HG03520 (cell line): ENCODE measurements around the gene FOXB1.

Source experiments
- ATAC-seq: cut with Tn5 transposase; IDR thresholded peaks from one replicate; pipeline ENCODE4 v1.9.1; 2021; ENCODE audit warnings: mild to moderate bottlenecking, moderate library complexity; ENCODE audit not compliant: unreplicated experiment

FOXB1 gene

DNA sequence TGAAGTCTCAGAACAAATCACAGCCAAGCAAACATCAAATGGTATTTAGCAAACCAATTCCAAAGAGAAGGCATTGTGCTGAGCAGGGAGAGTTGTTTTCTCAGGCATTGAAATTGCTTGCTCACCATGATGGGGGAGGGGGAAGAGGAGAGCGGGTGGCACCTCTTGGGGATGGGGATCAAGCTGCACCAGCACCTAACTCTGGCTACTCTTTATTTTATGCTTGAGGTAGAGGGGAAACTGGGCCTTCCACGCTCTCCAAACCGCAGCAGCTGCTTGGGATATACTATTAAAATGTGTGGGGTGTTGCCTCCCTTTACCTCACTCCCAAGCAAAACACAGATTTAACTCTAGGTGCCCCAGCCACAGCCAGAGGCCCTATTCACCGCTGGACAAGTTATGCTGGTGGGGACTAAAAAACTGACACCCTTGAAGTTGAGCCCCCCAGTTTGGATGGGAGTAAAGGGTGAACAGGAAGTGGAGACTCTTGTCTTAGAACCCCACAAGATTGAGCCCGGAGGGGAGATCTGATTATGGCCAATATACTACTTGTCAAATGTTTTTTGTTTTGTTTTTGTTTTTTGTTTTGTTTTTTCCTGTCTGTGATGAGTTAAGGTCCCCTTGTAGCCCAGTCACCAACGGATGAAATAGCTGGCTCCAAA lies 5.0 kb upstream of the FOXB1 start:
- ATAC-seq, result no peak

DNA sequence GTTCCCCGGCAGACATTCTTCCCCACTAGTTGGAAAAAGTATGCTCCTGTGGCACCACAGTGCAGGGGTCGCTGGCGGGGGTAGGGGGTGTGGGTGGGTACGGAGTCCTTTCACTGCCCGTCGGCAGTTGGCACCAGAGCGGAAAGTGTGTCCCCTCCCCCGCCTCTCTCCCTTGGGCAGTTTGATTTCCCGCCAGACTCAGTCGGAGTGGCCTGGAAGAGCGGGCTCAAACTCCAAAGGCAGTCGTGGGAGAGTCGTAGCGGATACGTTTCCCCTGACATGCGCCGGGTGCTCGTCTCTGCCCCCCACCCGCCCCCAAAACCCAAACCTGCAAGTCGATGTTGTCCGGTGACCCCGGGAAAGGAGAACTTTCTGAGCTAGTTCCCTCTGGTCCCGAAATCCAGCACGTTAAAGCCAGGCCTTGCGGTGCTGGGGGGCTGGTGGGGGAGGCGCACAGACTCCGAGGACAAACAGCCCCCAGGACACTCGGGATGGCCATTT lies 4.4 kb upstream of the FOXB1 start:
- no peak for ATAC-seq

DNA sequence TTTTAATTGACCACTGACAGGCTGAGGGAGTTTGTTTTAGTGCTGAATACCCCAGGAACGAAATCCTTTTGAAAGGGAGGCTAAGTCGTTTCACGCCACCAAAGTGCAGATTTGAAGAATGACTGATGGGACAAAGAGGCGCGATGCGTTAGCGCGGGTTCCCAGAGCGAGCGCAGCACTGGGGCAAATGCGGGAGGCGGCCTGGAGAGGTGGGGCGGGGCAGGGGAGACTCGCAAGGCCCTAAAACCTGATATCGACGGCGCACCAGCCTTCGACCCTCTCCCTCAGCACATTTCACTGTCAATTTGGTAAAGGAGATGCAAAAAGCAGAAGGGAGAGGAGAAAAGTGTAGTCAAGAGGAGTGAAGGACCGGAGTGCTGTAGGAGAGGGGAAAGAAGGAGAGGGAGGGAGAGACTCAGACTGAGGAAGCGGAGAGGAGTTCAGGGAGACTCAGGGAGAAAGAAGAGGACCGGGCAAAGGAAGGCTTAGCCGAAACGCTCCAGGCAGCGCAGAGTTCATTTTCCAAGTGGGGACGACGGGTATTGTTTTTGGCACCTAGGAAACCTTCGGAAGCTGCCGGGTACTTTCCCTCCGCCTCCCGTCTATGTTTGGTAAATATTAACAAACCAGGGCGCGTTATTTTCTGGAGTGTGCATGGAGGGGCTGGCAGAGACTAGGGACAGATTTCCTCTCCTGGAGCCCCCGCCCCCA lies 3.8 kb upstream of the FOXB1 start:
- ATAC-seq, result no peak

DNA sequence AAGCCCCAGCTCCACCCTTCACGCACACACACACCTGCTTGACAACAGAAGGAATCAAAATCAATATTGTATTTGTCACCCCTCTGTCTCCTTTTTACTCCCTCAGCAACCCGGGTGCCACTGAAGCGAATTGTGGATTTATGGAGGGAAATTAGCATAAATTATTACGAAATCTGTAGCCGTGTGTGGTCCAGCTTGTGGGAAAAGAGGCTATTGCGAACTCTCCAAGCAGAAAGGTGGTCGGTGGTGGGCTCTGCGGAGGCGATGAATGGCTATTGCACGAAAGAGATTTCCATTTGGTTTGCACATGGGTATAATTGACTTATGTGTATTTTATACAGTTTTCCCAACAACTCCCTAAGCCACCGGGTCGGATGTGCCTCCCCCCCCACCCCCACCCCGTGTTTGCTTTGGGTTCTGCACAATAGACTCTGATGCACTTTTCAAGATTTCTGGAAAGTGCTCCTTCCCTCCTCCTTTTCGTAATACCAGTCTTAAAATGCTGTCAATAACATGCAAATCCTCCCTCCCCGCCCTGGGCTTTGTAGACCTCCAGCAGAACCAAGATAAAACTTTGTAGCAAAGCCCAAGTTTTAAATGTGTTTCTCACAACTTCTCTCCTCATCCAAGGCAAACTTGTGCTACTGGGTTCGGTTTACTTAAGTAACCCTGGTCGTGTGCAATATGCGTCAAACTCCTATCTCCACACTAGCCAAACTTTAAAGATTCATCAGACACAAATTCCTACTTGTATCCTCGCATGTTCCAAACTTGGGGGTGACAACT lies 3.1 kb upstream of the FOXB1 start:
- ATAC-seq, result no peak

DNA sequence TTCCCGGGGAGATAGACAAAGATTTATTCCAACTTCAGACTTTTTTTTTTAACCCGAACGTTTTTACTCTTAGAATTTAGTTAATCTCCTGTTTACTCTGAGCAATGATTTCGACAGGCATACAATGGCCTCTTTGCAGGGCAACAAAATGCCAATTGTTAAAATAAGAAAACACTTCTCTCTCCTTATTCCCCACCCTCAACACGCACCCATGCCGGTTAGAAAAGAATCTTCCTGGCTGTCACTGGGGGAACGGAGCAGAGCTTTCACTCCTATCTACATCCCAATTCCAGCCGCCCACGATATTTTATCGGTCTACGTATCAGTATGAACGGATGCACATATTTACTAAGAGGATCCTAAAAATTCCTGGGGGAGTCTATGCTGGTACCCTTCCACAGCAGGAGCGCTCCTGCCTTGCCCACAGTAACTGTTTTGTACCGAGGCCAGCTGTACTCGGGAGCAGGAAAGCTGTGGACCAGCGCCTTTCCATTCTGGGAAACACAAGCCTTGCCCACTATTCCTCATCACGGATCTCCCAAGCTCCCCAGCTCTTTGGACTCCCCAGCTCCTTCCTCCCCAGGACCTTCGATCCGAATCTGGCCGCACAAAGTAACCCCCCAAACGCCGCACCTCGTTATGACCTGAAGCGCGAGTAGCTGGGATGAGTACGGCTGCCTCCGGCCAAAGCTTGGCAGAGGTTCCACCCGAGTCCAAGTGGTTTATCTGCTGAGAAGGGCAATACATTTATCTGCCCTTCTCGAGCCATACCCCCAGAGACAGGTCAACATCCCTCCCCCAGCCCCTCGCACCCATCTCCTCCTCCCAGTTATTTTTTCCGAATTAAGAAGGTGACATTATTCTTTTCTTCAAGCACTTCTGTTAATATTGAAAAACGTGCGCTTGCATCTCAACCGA lies 2.2 kb upstream of the FOXB1 start:
- ATAC-seq, result no peak

DNA sequence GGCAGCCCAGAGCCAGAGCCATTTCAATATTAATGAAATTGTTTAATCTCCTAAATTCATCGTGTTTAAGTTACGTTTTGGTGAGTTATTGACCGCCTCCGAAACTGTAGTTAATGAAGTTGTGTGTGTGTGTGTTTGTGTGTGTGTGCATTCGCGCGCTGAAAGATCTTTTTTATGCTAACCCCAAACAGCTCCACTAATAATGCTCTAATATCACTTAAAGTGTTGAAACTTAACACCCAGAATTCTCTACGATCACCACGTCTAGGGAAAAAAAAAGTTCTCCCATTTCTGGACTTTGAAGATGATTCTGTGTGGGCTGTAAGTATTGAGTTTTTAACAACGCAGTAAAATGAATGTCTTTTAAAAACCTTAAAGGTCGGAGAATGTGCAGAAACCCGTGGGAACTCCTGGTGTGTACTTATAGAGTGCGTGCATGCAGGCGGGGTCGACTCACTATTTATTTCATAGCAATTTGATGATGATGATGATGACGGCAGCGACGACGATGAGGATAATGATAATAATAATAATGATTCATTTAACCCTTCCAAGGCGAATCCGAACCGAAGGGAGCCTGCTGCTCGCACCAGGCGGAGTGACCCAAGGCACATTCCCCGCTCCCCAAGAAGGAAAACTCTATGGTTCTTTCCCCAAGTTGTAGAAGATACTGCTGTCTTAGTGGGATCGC lies 1.4 kb upstream of the FOXB1 start:
- no peak for ATAC-seq

DNA sequence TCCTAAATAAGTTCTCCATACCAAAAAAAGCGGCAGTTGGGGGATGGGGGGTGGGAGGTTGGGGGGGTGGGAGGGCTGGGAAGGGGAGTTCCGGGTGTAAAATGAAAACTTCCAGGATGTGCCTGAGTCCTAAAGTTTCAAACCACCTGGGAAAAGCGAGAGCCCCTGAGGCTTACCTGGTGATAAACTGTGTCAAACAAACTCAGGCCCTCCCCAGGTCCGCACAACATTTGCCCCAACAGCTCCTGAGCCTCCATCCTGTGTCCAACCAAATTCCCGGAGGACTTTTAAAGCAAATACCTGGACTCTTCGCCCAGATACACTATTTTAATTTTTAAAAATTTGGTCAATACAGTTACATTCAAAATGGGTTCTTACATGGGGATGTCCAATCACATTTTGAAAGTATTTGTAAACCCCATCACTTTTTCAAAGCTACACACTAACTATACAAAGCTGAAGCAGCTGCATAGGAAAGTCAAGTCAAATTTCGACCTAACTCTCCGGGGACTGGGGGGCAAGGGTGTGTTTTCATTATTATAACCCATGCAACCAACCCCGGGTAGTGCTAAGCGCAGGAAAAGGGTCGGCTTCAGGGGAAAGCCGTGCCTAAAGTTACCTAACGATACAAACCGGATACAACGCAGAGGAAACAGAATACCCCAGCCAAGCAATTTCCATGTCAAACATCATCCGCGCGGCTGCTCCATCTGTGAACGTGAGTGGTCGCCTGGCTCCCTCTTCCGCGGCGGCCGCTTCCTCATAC lies 685 bp upstream of the FOXB1 start:
- no peak for ATAC-seq

DNA sequence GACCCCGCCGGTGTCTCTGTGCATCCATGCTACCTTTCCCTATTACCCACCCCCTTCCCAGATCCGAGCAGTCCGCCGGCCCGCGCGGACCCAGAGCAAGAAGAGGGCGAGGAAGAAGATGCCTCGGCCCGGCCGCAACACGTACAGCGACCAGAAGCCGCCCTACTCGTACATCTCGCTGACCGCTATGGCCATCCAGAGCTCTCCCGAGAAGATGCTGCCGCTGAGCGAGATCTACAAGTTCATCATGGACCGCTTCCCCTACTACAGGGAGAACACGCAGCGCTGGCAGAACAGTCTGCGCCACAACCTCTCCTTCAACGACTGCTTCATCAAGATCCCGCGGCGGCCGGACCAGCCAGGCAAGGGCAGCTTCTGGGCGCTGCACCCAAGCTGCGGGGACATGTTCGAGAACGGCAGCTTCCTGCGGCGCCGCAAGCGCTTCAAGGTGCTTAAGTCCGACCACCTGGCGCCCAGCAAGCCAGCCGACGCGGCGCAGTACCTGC lies 788 bp downstream of the FOXB1 start:
- no peak for ATAC-seq

DNA sequence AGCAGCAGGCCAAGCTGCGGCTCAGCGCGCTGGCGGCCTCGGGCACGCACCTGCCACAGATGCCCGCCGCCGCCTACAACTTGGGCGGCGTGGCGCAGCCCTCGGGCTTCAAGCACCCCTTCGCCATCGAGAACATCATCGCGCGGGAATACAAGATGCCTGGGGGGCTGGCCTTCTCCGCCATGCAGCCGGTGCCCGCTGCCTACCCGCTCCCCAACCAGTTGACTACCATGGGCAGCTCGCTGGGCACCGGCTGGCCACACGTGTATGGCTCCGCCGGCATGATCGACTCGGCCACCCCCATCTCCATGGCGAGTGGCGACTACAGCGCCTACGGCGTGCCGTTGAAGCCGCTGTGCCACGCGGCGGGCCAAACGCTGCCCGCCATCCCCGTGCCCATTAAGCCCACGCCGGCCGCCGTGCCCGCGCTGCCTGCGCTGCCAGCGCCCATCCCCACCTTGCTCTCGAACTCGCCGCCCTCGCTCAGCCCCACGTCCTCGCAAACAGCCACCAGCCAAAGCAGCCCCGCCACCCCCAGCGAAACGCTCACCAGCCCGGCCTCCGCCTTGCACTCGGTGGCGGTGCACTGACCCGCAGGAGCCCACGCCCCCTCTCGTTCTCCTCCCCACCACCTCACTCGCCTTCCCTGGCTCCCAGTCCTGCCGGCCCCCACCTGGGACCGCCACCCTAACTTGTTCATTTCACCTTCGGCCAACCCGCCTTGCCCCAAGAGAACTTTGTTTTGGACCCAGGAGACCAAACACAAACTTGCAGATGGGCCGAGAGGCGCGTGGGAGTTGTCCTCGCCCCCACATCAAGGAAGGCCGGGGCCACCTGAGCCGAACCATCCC lies 1.5 kb downstream of the FOXB1 start:
- no peak for ATAC-seq

DNA sequence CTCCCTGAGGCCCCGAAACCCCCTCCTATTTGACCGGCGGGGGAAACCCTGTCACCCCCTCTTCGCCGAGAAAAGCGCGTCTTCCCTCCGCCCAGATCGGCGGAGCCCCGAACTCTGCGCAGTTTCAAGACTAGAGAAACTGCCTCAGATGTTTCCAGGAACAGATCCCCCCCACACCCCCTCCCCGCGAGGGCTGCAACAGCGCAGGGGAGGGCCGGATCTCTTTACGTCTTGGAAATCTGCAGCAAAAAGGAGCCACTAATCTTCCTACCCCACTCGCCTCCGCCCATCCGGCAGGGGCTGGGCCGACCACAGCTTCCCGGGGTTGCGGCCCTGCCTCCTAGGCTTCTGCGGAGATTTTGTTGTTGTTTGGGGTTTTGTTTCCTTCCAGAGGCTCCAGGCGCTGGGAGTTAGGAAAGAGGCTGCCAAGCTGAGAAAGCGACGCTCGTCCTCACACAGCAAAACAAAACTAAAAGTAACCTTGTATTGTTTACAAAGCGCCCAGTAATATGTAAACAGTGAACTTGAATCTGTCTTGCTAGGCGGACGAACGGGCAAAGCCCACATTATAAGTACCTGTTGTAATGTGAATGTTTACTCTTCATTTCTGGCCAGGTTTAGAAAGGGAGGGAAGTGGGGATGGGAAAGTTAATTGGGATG lies 2.2 kb downstream of the FOXB1 start:
- ATAC-seq, result peak; percentile 69

DNA sequence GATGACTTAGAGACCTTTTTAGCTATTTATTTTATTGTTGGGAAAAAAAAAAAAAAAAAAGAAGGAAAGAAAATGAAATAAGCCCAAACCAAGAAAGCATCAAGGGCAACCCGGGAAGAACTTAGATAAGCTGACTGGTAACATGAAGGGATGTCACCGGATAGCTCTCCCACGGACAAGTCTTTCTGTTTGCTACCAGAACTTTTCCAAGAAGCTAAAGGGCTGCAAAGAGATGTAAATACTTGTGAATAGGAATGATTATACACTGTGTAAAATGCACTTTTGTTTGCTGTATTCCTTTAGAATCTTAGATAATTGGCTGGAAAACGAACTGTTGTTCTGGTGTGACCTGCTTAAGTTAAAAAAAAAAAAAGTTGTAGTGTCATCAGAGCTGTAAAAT lies 2.8 kb downstream of the FOXB1 start:
- no peak for ATAC-seq

DNA sequence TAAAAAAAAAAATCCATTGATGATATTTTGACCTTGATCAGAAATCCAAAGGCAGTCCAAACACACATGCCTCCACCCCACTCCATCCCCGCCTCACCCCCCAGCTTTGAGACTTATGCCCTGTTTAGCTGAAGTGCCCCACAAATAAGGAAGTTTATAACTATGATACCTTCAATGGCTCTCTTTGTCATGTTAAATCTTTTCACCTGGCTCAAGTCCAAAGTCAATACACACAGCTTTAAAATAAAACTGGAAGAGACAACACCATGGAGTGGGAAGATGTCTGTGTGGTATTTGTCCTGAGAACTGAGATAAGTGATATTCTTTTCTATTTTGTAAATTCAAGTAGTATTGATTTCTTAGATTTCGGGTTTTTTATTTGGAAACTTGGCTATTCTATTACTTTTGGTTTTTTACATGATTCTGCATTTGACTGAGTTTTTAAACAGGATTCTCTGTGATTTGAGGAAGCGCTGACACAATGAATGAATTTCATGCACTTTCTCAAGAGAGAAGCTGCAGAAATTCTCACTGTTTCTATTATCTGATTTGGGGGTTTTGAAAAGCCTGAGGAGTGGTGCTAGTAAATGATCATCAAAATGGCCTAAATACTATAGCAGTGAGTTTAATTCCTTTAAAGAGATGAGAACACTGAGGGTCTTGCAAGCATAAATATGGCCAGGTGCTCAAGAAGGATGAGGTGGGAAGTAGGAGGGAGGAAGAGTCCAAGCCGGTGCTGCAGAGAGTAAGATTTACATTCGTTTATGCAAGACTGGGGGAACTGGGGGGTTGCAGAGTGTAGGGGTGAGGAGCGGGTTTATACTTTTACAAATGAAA lies 5.2 kb downstream of the FOXB1 start:
- no peak for ATAC-seq

DNA sequence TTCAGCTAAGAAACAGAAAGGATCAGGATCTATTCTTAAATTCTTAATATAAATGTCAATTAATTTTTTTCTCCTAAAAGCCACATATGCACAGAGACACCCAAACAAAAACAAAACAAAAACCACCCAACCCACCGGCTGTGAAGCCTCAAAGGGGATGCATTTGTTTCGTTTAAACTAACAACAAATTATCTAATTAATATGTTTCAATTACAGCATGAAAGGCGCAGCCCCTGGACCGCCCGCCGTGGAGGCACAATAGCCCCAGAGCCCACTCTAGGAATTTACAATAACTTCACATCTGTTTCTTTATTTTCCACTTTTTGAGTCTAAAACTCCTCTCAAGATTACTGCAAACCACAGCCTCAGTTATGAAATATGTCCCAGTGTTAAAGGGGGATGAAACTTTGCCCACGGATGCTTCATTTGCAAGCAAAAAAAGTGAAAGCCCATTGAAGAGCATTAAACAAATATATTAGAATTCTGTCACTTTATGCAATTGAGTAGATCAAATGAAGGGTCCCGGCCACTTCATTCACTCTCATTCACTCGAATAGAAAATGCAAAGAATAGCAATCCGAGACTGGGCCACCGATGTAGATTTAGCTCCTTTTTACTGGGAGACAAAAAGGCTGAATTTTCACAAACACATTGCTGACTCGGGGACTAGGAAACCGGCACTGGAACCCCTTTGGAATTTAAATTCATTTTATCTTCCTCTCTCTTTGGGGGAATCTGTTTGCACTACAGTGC lies 6.0 kb downstream of the FOXB1 start:
- no peak for ATAC-seq

DNA sequence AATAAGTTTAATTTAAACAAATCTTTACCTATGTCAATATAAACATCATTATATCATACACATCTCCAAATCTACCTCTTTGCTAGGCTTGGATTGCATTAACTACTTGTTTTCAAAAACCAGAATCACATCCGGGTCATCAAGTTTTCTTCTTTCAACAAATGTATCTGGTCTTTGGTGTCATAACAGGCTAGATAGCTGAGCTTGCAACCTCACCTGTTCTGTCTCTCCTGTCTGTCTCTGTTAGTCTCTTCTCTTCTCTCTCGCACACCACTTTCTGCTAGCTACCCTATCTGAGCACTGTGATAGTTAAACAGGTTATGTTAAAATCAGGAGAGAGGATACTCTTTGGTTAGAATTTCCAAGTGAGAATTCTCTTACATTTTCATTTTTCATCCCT lies 6.7 kb downstream of the FOXB1 start:
- ATAC-seq, result no peak

DNA sequence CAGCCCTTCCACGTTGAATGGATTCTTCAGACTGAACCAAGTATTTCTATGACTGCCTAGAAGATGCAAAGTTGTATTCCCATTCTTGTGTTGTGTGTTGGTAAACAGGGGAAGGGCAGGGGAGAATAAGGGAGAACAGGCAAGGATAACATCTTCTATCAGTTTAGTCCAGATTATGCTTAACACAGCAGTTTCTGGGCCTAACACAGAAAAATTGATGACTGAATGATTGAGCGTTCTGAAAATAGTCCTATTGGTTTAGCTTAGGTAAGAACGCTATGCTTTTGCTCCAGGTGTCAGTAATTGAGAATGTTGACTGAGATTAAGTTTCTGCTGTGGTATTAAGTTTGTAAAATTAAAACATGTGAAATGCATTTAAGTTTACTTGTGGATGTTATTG lies 8.6 kb downstream of the FOXB1 start:
- no peak for ATAC-seq
